IMR-90 (cell line): ENCODE measurements around the gene AMIGO3. TPM values are rescaled to one million over a fixed set of nuclear protein-coding genes. Genes with fewer than 3 reads are reported as not detected.

Experiments used
- ATAC-seq: fragments of 200-7000 bp; cut with Tn5 transposase; 2 replicates; pipeline ENCODE4 v1.9.1; 2020; ENCODE audit warnings: low read depth, mild to moderate bottlenecking, moderate library complexity
- BruUV-seq: library from RNA; stranded (reverse); fragments of 400-500 nt; replicated peaks from 2 replicates; lab custom pipeline; 2021; lab: Mats Ljungman, UMichigan
- CTCF ChIA-PET: fragments of 300-600 bp; formaldehyde crosslinking; extraction: SDS; loops from one replicate; lab custom pipeline; 2021; ENCODE audit warnings: antibody characterized with exemption; lab: Yijun Ruan, JAX
- POLR2A ChIA-PET: fragments of 300-600 bp; sonication (Branson Sonifier 250); formaldehyde crosslinking; loops from one replicate; lab custom pipeline; 2022; ENCODE audit warnings: antibody characterized with exemption; ENCODE audit not compliant: unreplicated experiment; lab: Charles Lee
- DNase-seq: peaks from one replicate; pipeline ENCODE4 v3.0.0; 2013
- H2AFZ ChIP-seq: replicated peaks from 2 replicates; pipeline ENCODE3; 2013; ENCODE audit warnings: low read length, mild to moderate bottlenecking; ENCODE audit not compliant: poor library complexity
- H2AK5ac ChIP-seq: 2 replicates; pipeline ENCODE4 v1.6.1; 2013; ENCODE audit warnings: low read depth, low read length, inconsistent platforms
- H2AK9ac ChIP-seq: replicated peaks from 2 replicates; pipeline ENCODE3; 2013; ENCODE audit warnings: mild to moderate bottlenecking, low read depth, low read length, moderate library complexity; ENCODE audit not compliant: poor library complexity
- H2BK120ac ChIP-seq: 2 replicates; pipeline ENCODE4 v1.6.1; 2013; ENCODE audit warnings: low read depth, low read length, inconsistent platforms
- H2BK15ac ChIP-seq: 3 replicates; pipeline ENCODE4 v1.6.1; 2013; ENCODE audit warnings: low read depth, low read length, inconsistent platforms
- H2BK20ac ChIP-seq: 2 replicates; pipeline ENCODE4 v1.6.1; 2013; ENCODE audit warnings: low read depth, mild to moderate bottlenecking, inconsistent platforms, low read length, moderate library complexity
- H2BK5ac ChIP-seq: 2 replicates; pipeline ENCODE4 v1.6.1; 2013; ENCODE audit warnings: mild to moderate bottlenecking, low read depth, low read length, inconsistent platforms; ENCODE audit not compliant: poor library complexity, severe bottlenecking
- H3K14ac ChIP-seq: replicated peaks from 2 replicates; pipeline ENCODE4 v1.6.1; 2013; ENCODE audit warnings: low read depth, low read length, inconsistent platforms
- H3K18ac ChIP-seq: 2 replicates; pipeline ENCODE4 v1.6.1; 2013; ENCODE audit warnings: low read depth, low read length, control low read depth
- H3K23ac ChIP-seq: 2 replicates; pipeline ENCODE4 v1.6.1; 2013; ENCODE audit warnings: low read depth, low read length, inconsistent platforms
- H3K27ac ChIP-seq: 2 replicates; pipeline ENCODE4 v1.5.1; 2013; ENCODE audit warnings: mild to moderate bottlenecking, control low read depth, low read length; ENCODE audit not compliant: insufficient read depth
- H3K27me3 ChIP-seq: 2 replicates; pipeline ENCODE4 v1.6.1; 2013; ENCODE audit warnings: low read length; ENCODE audit not compliant: control insufficient read depth, insufficient read depth
- H3K36me3 ChIP-seq: 2 replicates; pipeline ENCODE4 v1.6.1; 2013; ENCODE audit warnings: low read length, mixed read lengths; ENCODE audit not compliant: control insufficient read depth, insufficient read depth
- H3K4ac ChIP-seq: 2 replicates; pipeline ENCODE4 v1.6.1; 2013; ENCODE audit warnings: low read depth, low read length, inconsistent platforms
- H3K4me1 ChIP-seq: 2 replicates; pipeline ENCODE4 v1.6.1; 2013; ENCODE audit warnings: low read length, mixed read lengths; ENCODE audit not compliant: control insufficient read depth, insufficient read depth
- H3K4me2 ChIP-seq: 2 replicates; pipeline ENCODE4 v1.6.1; 2013; ENCODE audit warnings: low read depth, mild to moderate bottlenecking, control low read depth, low read length, moderate library complexity
- H3K4me3 ChIP-seq: 2 replicates; pipeline ENCODE4 v1.5.1; 2013; ENCODE audit warnings: low read depth, mild to moderate bottlenecking, control low read depth, low read length, moderate library complexity; ENCODE audit not compliant: insufficient read depth
- H3K56ac ChIP-seq: 2 replicates; pipeline ENCODE4 v1.6.1; 2013; ENCODE audit warnings: low read length, inconsistent platforms; ENCODE audit not compliant: insufficient read depth; ENCODE audit errors: extremely low read depth
- H3K79me1 ChIP-seq, 2 experiments: 2 replicates each; pipeline ENCODE4 v1.6.1; 2013; ENCODE audit warnings: low read length in 2 of 2, inconsistent platforms in 1 of 2, low read depth in 1 of 2
- H3K9ac ChIP-seq: 2 replicates; pipeline ENCODE4 v1.6.1; 2013; ENCODE audit warnings: low read depth, low read length, control low read depth
- H3K9me1 ChIP-seq: 2 replicates; pipeline ENCODE4 v1.6.1; 2013; ENCODE audit warnings: low read length, inconsistent platforms; ENCODE audit not compliant: insufficient read depth
- H3K9me3 ChIP-seq: 2 replicates; pipeline ENCODE4 v1.6.1; 2013; ENCODE audit warnings: low read length; ENCODE audit not compliant: control insufficient read depth, insufficient read depth
- H4K20me1 ChIP-seq: 2 replicates; pipeline ENCODE4 v1.6.1; 2013; ENCODE audit warnings: low read length, inconsistent platforms; ENCODE audit not compliant: insufficient read depth
- H4K5ac ChIP-seq: 2 replicates; pipeline ENCODE4 v1.6.1; 2013; ENCODE audit warnings: mild to moderate bottlenecking, low read depth, low read length, control low read depth
- H4K8ac ChIP-seq, 2 experiments: 2 replicates each; pipeline ENCODE4 v1.6.1; 2013; ENCODE audit warnings: low read depth in 2 of 2, low read length in 2 of 2, control low read depth in 1 of 2, inconsistent platforms in 1 of 2
- H4K91ac ChIP-seq: 2 replicates; pipeline ENCODE4 v1.6.1; 2013; ENCODE audit warnings: low read depth, low read length, inconsistent platforms; ENCODE audit not compliant: insufficient read depth
- MXI1 ChIP-seq: IDR thresholded peaks from 2 replicates; pipeline ENCODE4 v1.6.1; 2012; ENCODE audit warnings: low read depth, mild to moderate bottlenecking, low read length, moderate library complexity, borderline replicate concordance
- NFE2L2 ChIP-seq: fragments of 150-350 bp; IDR thresholded peaks from 2 replicates; pipeline ENCODE4 v1.6.1; 2016; ENCODE audit warnings: low read depth, mild to moderate bottlenecking, low read length
- RCOR1 ChIP-seq: IDR thresholded peaks from 2 replicates; pipeline ENCODE4 v1.6.1; 2012; ENCODE audit warnings: mild to moderate bottlenecking, low read length, improper control_type of control experiment; ENCODE audit not compliant: insufficient replicate concordance
- RFX5 ChIP-seq: IDR thresholded peaks from 2 replicates; pipeline ENCODE4 v1.8.0; 2012; ENCODE audit warnings: low read depth, mild to moderate bottlenecking, low read length, moderate library complexity
- WGBS, 2 experiments: methylation state at CpG; one replicate each; pipeline versions ENCODE4 v1.1.5 to v1.1.7; 2013; ENCODE audit warnings: missing lambda C conversion rate in 2 of 2; ENCODE audit not compliant: insufficient read length in 1 of 2; ENCODE audit errors: extremely low coverage in 2 of 2; 5-methylcytosine and 5-hydroxymethylcytosine counted together
- dilution Hi-C: fragments of 300-500 bp; cut with HindIII; formaldehyde crosslinking; loops from one replicate; pipeline ENCODE4 v1.14.3; 2018; ENCODE audit warnings: low sequenced_read_pairs; ENCODE audit not compliant: unreplicated experiment
- in situ Hi-C: fragments of 300-500 bp; cut with MboI; formaldehyde crosslinking; loops from 3 replicates; pipeline ENCODE4 v1.14.3; 2019; ENCODE audit warnings: low sequenced_read_pairs, inconsistent platforms, mixed read lengths
- intact Hi-C: fragments of 100-400 bp; cut with micrococcal nuclease; formaldehyde crosslinking; loops from 2 replicates; pipeline ENCODE4 v1.10.0; 2022
- polyA plus RNA-seq, 3 experiments: library from polyadenylated mRNA; depleted of rRNA; stranded (reverse); fragments of >200 nt; gene quantifications; 2 replicates each; pipeline ENCODE4 v1.2.3, GENCODE V29; 2012; ENCODE audit warnings: low replicate concordance in 1 of 3
- total RNA-seq: library from RNA; depleted of rRNA; stranded (reverse); fragments of >200 nt; gene quantifications from 2 replicates; pipeline ENCODE4 v1.2.3, GENCODE V29; 2012

The AMIGO3 gene
- total and polyA plus RNA-seq, 2 of the 4 experiments (the other 2 are of a cell fraction), result 1.5 TPM; not detected in 1

DNA sequence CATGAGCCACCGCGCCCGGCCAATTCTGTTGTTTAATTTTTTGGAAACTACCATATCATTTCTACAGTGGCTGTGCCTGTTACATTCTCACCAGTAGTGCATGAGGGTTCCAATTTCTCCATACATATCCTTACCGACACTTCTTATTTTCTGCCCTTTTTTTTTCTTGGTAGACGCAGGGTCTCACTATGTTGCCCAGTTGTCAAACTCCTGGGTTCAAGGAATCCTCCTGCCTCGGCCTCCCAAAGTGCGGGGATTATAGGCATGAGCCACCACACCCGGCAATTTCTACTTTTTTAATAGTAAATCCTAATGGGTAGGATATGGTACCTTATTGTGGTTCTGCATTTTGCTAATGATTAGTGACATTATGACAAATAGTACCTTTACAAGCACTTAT, 9.6 kb downstream of the AMIGO3 start:
- BruUV-seq, result no TSS peak
- intact Hi-C loops, result loop anchor here (10.0 kb wide), 1 partner anchor 385 kb away; no protein-coding TSS in a partner anchor

More for the DNA sequence above, 9.6 kb downstream of the AMIGO3 start:
- no peak overlapping the region for H2AK5ac ChIP-seq
- H3K18ac ChIP-seq, result no peak overlapping the region
- CTCF ChIA-PET, result no interaction called here
- no peak overlapping the region for H3K4me3 ChIP-seq
- in situ Hi-C loops (no loop called here), dilution Hi-C loops (no loop called here)
- POLR2A ChIA-PET, result no interaction called here
- H3K4me1 ChIP-seq, result no peaks in the 10 kb centered on the region
- H3K56ac ChIP-seq, result no peak overlapping the region
- 93% methylated on average over 5 of the region's 8 CpGs; no CpG with 5 or more reads in 1 of the 2 experiments for WGBS, 2 experiments
- no peak overlapping the region for H2BK20ac ChIP-seq
- H3K9me1 ChIP-seq, result no peaks in the 10 kb centered on the region; the same call in 1 of the 2 replicates
- no peak overlapping the region for H4K8ac ChIP-seq
- no peak overlapping the region for H3K14ac ChIP-seq
- H2AFZ ChIP-seq, result no peak overlapping the region
- DNase-seq (no peak), ATAC-seq (no peak)
- no peak overlapping the region for H2BK5ac ChIP-seq
- no peak overlapping the region for H2BK120ac ChIP-seq
- H3K4ac ChIP-seq, result no peak overlapping the region
- H3K23ac ChIP-seq, result no peak overlapping the region
- no peaks in the 10 kb centered on the region for H3K79me1 ChIP-seq
- no peaks in the 10 kb centered on the region for H3K27me3 ChIP-seq
- H4K20me1 ChIP-seq, result no peaks in the 10 kb centered on the region
- H3K4me2 ChIP-seq, result no peak overlapping the region
- no peak overlapping the region for H2BK15ac ChIP-seq
- TF ChIP-seq RFX5 (no peak), RCOR1 (no peak), MXI1 (no peak), NFE2L2 (no peak)
- H4K5ac ChIP-seq, result no peak overlapping the region
- peaks cover 15% of the 10 kb centered on the region; the same call in 1 of the 2 replicates for H3K36me3 ChIP-seq
- H4K91ac ChIP-seq, result no peak overlapping the region
- no peak overlapping the region for H3K9ac ChIP-seq
- H3K27ac ChIP-seq, result no peak overlapping the region
- no peaks in the 10 kb centered on the region for H3K9me3 ChIP-seq
- H2AK9ac ChIP-seq, result no peak overlapping the region
